WTC11 (cell line): Measurements from ENCODE around the gene OPCML. TPM values are rescaled to one million over a fixed set of nuclear protein-coding genes. Genes with fewer than 3 reads are reported as not detected.

Experiments used
- ATAC-seq: fragments of 200-7000 bp; cut with Tn5 transposase; 2 replicates; pipeline ENCODE4 v1.10.0; 2021; ENCODE audit warnings: mild to moderate bottlenecking, moderate library complexity
- CTCF ChIA-PET: fragments of 300-600 bp; sonication (Branson Sonifier 250); formaldehyde crosslinking; loops from one replicate; lab custom pipeline; 2021; ENCODE audit warnings: antibody characterized with exemption; lab: Charles Lee
- POLR2A ChIA-PET: fragments of 350-600 bp; sonication (Branson Sonifier 250); formaldehyde crosslinking; loops from one replicate; lab custom pipeline; 2021; ENCODE audit warnings: antibody characterized with exemption; lab: Charles Lee
- DNase-seq: peaks from one replicate; pipeline ENCODE4 v3.0.0; 2021; ENCODE audit warnings: low spot score
- H3K27ac Mint-ChIP-seq: 2 replicates; pipeline ENCODE4 v1.8.0; 2021; ENCODE audit warnings: mixed read lengths
- H3K27me3 Mint-ChIP-seq: 2 replicates; pipeline ENCODE4 v1.8.0; 2021; ENCODE audit warnings: low read depth, mild to moderate bottlenecking, moderate library complexity, mixed read lengths
- H3K36me3 Mint-ChIP-seq: 2 replicates; pipeline ENCODE4 v1.8.0; 2021; ENCODE audit warnings: mixed read lengths
- H3K4me1 Mint-ChIP-seq: 2 replicates; pipeline ENCODE4 v1.8.0; 2022; ENCODE audit warnings: mixed read lengths
- H3K4me3 Mint-ChIP-seq: 2 replicates; pipeline ENCODE4 v1.8.0; 2021; ENCODE audit warnings: mild to moderate bottlenecking, moderate library complexity, mixed read lengths
- H3K9me3 Mint-ChIP-seq: 2 replicates; pipeline ENCODE4 v1.8.0; 2021; ENCODE audit warnings: mixed read lengths
- ATF1 ChIP-seq: sonication (generic); formaldehyde crosslinking; IDR thresholded peaks from 2 replicates; pipeline ENCODE4 v1.8.1; 2023; ENCODE audit warnings: mild to moderate bottlenecking, moderate library complexity, missing genetic modification reagents
- ESRRA ChIP-seq: sonication (generic); formaldehyde crosslinking; IDR thresholded peaks from 2 replicates; pipeline ENCODE4 v1.8.1; 2022; ENCODE audit warnings: mild to moderate bottlenecking, missing genetic modification reagents, borderline replicate concordance
- FOXK1 ChIP-seq: sonication (generic); formaldehyde crosslinking; IDR thresholded peaks from 2 replicates; pipeline ENCODE4 v1.8.0; 2022; ENCODE audit warnings: mild to moderate bottlenecking, moderate library complexity, missing genetic modification reagents
- FOXP1 ChIP-seq: sonication (generic); formaldehyde crosslinking; IDR thresholded peaks from 2 replicates; pipeline ENCODE4 v1.8.0; 2022; ENCODE audit warnings: missing genetic modification reagents, mild to moderate bottlenecking, moderate library complexity, borderline replicate concordance
- GABPB1 ChIP-seq: sonication (generic); formaldehyde crosslinking; IDR thresholded peaks from 2 replicates; pipeline ENCODE4 v1.8.1; 2023; ENCODE audit warnings: mild to moderate bottlenecking, missing genetic modification reagents
- KAT7 ChIP-seq: sonication (generic); formaldehyde crosslinking; IDR thresholded peaks from 2 replicates; pipeline ENCODE4 v1.8.1; 2023; ENCODE audit warnings: missing genetic modification reagents, mild to moderate bottlenecking, borderline replicate concordance
- NFE2L1 ChIP-seq: sonication (generic); formaldehyde crosslinking; IDR thresholded peaks from 2 replicates; pipeline ENCODE4 v1.8.1; 2023; ENCODE audit warnings: missing genetic modification reagents
- RELA ChIP-seq: sonication (generic); formaldehyde crosslinking; IDR thresholded peaks from 2 replicates; pipeline ENCODE4 v1.8.1; 2022; ENCODE audit warnings: missing genetic modification reagents, mild to moderate bottlenecking, borderline replicate concordance
- SMAD3 ChIP-seq: sonication (generic); formaldehyde crosslinking; IDR thresholded peaks from 2 replicates; pipeline ENCODE4 v1.8.0; 2022; ENCODE audit warnings: missing genetic modification reagents, mild to moderate bottlenecking, borderline replicate concordance
- SMAD4 ChIP-seq: sonication (generic); formaldehyde crosslinking; IDR thresholded peaks from 2 replicates; pipeline ENCODE4 v1.8.0; 2022; ENCODE audit warnings: mild to moderate bottlenecking, missing genetic modification reagents
- TEAD1 ChIP-seq: sonication (generic); formaldehyde crosslinking; IDR thresholded peaks from 2 replicates; pipeline ENCODE4 v1.8.0; 2022; ENCODE audit warnings: mild to moderate bottlenecking, missing genetic modification reagents
- TEAD4 ChIP-seq: sonication (generic); formaldehyde crosslinking; IDR thresholded peaks from 2 replicates; pipeline ENCODE4 v1.8.0; 2022; ENCODE audit warnings: mild to moderate bottlenecking, missing genetic modification reagents
- ZBTB21 ChIP-seq: sonication (generic); formaldehyde crosslinking; IDR thresholded peaks from 2 replicates; pipeline ENCODE4 v1.8.1; 2023; ENCODE audit warnings: mild to moderate bottlenecking, missing genetic modification reagents, borderline replicate concordance
- ZNF219 ChIP-seq: sonication (generic); formaldehyde crosslinking; IDR thresholded peaks from 2 replicates; pipeline ENCODE4 v1.8.0; 2023; ENCODE audit warnings: missing genetic modification reagents, mild to moderate bottlenecking, borderline replicate concordance
- total RNA-seq: library from RNA; stranded (reverse); gene quantifications from 3 replicates; pipeline ENCODE4 v1.2.3, GENCODE V29; 2021
- TF ChIP-seq, protein P1 (sequence below): sonication (generic); formaldehyde crosslinking; IDR thresholded peaks from 2 replicates; pipeline ENCODE4 v1.8.1; 2023; ENCODE audit warnings: mild to moderate bottlenecking, missing genetic modification reagents
- TF ChIP-seq, protein P2 (sequence below): sonication (generic); formaldehyde crosslinking; IDR thresholded peaks from 2 replicates; pipeline ENCODE4 v1.8.0; 2022; ENCODE audit warnings: mild to moderate bottlenecking, missing genetic modification reagents
- TF ChIP-seq, protein P3 (sequence below): sonication (generic); formaldehyde crosslinking; IDR thresholded peaks from 2 replicates; pipeline ENCODE4 v1.8.1; 2023; ENCODE audit warnings: mild to moderate bottlenecking, missing genetic modification reagents
- TF ChIP-seq, protein P4 (sequence below): sonication (generic); formaldehyde crosslinking; IDR thresholded peaks from 2 replicates; pipeline ENCODE4 v1.8.1; 2023; ENCODE audit warnings: mild to moderate bottlenecking, missing genetic modification reagents, moderate library complexity
- TF ChIP-seq, protein P5 (sequence below): sonication (generic); formaldehyde crosslinking; IDR thresholded peaks from 2 replicates; pipeline ENCODE4 v1.8.0; 2023; ENCODE audit warnings: mild to moderate bottlenecking, missing genetic modification reagents
- TF ChIP-seq, protein P6 (sequence below): sonication (generic); formaldehyde crosslinking; IDR thresholded peaks from 2 replicates; pipeline ENCODE4 v1.8.1; 2023; ENCODE audit warnings: mild to moderate bottlenecking, moderate library complexity, missing genetic modification reagents
- TF ChIP-seq, protein P7 (sequence below): fragments of 250-450 bp; sonication (Bioruptor Pico); conservative IDR thresholded peaks from 2 replicates; pipeline ENCODE4 v1.9.0; 2021; ENCODE audit warnings: mild to moderate bottlenecking
- TF ChIP-seq, protein P8 (sequence below): sonication (generic); formaldehyde crosslinking; IDR thresholded peaks from 2 replicates; pipeline ENCODE4 v1.8.0; 2022; ENCODE audit warnings: mild to moderate bottlenecking, missing genetic modification reagents

OPCML gene
- total RNA-seq, 1 experiment from 2014 or later, result 1.5 TPM

DNA sequence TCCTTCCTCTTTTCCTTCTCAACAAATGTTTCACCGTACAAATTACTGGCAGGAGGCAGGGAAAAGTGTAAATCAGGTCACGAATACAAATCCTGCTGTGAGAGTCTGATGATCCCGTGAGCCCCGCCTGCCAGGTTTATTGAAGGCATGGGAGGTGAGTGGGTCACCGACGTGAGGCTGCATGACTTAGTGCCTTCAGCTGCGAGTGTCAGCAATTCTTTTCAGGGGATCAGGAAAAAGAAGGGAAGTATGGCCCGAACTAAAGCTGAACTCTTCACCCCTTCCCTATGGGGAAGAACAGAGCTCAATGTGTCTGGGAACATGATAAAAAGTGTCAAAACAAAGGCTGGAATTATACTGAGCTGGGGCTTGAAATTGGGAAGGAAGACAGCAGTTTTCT lies 166.2 kb downstream of the OPCML start (continued):
- TF ChIP-seq, protein P1, sequence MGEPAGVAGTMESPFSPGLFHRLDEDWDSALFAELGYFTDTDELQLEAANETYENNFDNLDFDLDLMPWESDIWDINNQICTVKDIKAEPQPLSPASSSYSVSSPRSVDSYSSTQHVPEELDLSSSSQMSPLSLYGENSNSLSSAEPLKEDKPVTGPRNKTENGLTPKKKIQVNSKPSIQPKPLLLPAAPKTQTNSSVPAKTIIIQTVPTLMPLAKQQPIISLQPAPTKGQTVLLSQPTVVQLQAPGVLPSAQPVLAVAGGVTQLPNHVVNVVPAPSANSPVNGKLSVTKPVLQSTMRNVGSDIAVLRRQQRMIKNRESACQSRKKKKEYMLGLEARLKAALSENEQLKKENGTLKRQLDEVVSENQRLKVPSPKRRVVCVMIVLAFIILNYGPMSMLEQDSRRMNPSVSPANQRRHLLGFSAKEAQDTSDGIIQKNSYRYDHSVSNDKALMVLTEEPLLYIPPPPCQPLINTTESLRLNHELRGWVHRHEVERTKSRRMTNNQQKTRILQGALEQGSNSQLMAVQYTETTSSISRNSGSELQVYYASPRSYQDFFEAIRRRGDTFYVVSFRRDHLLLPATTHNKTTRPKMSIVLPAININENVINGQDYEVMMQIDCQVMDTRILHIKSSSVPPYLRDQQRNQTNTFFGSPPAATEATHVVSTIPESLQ, result no peak
- TF ChIP-seq, all 79 proteins: peak for 0

DNA sequence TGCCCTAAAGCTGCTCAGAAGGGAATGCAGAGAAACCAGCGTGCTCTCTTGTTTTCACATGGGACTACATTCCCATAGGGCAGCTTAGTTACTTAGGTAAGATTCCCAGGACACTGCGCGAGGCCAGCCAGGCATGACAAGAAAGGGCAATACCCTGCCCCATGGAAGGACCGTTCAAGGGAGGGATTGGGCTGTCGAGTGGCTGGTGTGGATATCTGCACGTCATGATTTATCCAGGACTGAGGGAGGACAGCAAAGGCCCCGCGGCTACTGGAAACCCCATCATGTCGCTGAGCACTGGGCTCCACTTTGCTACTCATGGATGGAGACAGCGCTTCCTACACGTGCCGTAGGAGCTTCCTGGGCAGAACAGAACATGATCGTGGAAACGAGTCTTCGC lies 169.4 kb downstream of the OPCML start:
- no peak for TF ChIP-seq FOXP1 (CRISPR knock-in tag)
- TF ChIP-seq, protein P2, sequence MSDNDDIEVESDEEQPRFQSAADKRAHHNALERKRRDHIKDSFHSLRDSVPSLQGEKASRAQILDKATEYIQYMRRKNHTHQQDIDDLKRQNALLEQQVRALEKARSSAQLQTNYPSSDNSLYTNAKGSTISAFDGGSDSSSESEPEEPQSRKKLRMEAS (CRISPR knock-in tag), result no peak
- TF ChIP-seq TEAD4 (CRISPR knock-in tag), result no peak
- TF ChIP-seq ZBTB21 (CRISPR knock-in tag), result no peak
- TF ChIP-seq, protein P3, sequence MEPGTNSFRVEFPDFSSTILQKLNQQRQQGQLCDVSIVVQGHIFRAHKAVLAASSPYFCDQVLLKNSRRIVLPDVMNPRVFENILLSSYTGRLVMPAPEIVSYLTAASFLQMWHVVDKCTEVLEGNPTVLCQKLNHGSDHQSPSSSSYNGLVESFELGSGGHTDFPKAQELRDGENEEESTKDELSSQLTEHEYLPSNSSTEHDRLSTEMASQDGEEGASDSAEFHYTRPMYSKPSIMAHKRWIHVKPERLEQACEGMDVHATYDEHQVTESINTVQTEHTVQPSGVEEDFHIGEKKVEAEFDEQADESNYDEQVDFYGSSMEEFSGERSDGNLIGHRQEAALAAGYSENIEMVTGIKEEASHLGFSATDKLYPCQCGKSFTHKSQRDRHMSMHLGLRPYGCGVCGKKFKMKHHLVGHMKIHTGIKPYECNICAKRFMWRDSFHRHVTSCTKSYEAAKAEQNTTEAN (CRISPR knock-in tag), result no peak
- no peak for TF ChIP-seq SMAD4 (CRISPR knock-in tag)
- TF ChIP-seq SMAD3 (CRISPR knock-in tag), result no peak
- TF ChIP-seq RELA (CRISPR knock-in tag), result no peak
- Mint-ChIP-seq H3K27ac (no peak overlapping the region), H3K9me3 (no peaks in the 10 kb centered on the region), H3K4me3 (no peak overlapping the region), H3K4me1 (no peaks in the 10 kb centered on the region), H3K27me3 (no peaks in the 10 kb centered on the region; the same call in 1 of the 2 replicates), H3K36me3 (no peaks in the 10 kb centered on the region)
- POLR2A ChIA-PET, result no interaction called here
- CTCF ChIA-PET, result no interaction called here
- no peak for ATAC-seq
- no peak for DNase-seq

DNA sequence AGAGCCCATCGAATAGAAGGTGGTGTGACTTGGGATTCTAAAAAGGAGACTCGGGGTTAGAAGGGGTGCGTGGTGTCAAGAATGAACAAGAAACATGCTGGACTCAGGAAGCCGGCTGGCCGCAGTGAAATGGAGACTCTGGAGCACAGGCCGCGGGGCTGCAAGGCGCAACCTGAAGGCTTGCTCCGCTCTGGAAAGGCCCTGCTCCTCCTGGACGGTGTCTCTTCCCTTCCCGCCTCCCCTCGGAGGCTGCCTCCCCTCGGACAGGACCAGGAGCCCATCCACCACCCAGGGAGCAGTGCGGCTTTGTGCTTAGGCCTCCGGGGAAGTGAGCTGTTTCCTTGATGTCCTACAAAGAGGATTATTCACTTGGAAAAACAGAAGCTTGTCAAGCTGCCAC lies 170.1 kb downstream of the OPCML start:
- no peaks in the 10 kb centered on the region; the same call in 1 of the 2 replicates for H3K27me3 Mint-ChIP-seq
- no peak for ATAC-seq
- no peak for DNase-seq
- H3K4me1 Mint-ChIP-seq, result no peaks in the 10 kb centered on the region
- no peaks in the 10 kb centered on the region for H3K36me3 Mint-ChIP-seq
- ChIA-PET CTCF (no interaction called here), POLR2A (no interaction called here)
- no peaks in the 10 kb centered on the region for H3K9me3 Mint-ChIP-seq
- H3K27ac Mint-ChIP-seq, result no peak overlapping the region
- H3K4me3 Mint-ChIP-seq, result no peak overlapping the region
- TF ChIP-seq GABPB1 (CRISPR knock-in tag), result no peak
- no peak for TF ChIP-seq ZNF219
- TF ChIP-seq TEAD1 (CRISPR knock-in tag), result no peak
- no peak for TF ChIP-seq KAT7 (CRISPR knock-in tag)
- no peak for TF ChIP-seq NFE2L1 (CRISPR knock-in tag)
- TF ChIP-seq, protein P4, sequence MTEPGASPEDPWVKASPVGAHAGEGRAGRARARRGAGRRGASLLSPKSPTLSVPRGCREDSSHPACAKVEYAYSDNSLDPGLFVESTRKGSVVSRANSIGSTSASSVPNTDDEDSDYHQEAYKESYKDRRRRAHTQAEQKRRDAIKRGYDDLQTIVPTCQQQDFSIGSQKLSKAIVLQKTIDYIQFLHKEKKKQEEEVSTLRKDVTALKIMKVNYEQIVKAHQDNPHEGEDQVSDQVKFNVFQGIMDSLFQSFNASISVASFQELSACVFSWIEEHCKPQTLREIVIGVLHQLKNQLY (CRISPR knock-in tag), result no peak
- no peak for TF ChIP-seq ESRRA
- TF ChIP-seq, protein P5, sequence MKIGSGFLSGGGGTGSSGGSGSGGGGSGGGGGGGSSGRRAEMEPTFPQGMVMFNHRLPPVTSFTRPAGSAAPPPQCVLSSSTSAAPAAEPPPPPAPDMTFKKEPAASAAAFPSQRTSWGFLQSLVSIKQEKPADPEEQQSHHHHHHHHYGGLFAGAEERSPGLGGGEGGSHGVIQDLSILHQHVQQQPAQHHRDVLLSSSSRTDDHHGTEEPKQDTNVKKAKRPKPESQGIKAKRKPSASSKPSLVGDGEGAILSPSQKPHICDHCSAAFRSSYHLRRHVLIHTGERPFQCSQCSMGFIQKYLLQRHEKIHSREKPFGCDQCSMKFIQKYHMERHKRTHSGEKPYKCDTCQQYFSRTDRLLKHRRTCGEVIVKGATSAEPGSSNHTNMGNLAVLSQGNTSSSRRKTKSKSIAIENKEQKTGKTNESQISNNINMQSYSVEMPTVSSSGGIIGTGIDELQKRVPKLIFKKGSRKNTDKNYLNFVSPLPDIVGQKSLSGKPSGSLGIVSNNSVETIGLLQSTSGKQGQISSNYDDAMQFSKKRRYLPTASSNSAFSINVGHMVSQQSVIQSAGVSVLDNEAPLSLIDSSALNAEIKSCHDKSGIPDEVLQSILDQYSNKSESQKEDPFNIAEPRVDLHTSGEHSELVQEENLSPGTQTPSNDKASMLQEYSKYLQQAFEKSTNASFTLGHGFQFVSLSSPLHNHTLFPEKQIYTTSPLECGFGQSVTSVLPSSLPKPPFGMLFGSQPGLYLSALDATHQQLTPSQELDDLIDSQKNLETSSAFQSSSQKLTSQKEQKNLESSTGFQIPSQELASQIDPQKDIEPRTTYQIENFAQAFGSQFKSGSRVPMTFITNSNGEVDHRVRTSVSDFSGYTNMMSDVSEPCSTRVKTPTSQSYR (CRISPR knock-in tag), result no peak
- TF ChIP-seq FOXK1 (CRISPR knock-in tag), result no peak
- TF ChIP-seq, protein P6, sequence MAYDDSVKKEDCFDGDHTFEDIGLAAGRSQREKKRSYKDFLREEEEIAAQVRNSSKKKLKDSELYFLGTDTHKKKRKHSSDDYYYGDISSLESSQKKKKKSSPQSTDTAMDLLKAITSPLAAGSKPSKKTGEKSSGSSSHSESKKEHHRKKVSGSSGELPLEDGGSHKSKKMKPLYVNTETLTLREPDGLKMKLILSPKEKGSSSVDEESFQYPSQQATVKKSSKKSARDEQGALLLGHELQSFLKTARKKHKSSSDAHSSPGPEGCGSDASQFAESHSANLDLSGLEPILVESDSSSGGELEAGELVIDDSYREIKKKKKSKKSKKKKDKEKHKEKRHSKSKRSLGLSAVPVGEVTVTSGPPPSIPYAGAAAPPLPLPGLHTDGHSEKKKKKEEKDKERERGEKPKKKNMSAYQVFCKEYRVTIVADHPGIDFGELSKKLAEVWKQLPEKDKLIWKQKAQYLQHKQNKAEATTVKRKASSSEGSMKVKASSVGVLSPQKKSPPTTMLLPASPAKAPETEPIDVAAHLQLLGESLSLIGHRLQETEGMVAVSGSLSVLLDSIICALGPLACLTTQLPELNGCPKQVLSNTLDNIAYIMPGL (CRISPR knock-in tag), result no peak
- TF ChIP-seq, protein P7, sequence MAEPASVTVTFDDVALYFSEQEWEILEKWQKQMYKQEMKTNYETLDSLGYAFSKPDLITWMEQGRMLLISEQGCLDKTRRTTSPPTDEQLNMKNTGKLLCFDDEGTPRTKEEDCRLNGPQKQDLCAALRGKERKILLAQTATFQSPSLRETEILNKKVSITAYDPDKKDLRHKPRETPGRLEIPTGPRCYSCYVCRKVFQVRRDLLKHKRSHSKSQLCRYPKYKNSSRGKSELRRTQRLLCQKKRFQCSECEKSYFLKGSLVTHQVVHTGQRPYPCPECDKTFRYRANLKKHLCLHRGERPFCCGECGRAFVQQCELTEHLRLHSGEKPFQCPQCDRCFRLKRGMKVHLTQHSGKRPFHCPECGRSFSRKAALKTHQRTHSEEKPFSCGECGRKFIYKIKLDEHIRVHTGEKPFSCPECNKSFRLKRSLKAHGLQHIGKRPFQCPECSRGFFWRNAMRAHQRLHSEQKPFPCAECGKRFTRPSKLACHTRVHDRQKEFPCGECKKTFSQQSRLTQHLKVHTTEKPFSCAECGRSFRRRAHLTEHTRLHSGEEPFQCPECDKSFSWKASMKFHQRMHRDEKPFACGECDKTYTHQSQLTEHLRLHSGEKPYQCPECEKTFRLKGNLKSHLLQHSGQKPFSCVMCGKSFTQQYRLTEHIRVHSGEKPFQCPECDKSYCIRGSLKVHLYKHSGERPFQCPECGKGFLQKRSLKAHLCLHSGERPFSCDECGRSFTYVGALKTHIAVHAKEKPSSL, result no peak
- TF ChIP-seq, protein P8, sequence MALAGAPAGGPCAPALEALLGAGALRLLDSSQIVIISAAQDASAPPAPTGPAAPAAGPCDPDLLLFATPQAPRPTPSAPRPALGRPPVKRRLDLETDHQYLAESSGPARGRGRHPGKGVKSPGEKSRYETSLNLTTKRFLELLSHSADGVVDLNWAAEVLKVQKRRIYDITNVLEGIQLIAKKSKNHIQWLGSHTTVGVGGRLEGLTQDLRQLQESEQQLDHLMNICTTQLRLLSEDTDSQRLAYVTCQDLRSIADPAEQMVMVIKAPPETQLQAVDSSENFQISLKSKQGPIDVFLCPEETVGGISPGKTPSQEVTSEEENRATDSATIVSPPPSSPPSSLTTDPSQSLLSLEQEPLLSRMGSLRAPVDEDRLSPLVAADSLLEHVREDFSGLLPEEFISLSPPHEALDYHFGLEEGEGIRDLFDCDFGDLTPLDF (CRISPR knock-in tag), result no peak
- TF ChIP-seq ATF1 (CRISPR knock-in tag), result no peak
- TF ChIP-seq ZBTB21 (CRISPR knock-in tag), result no peak
